ENCODE measurements around the gene CLSTN1. TPM values are rescaled to one million over a fixed set of nuclear protein-coding genes. Genes with fewer than 3 reads are reported as not detected.

CLSTN1 gene
- total and polyA plus RNA-seq, 2 of the 8 experiments (the other 6 are each of a cell fraction or from before 2014, with no cell fraction given): 34.2 to 97.4 TPM

DNA sequence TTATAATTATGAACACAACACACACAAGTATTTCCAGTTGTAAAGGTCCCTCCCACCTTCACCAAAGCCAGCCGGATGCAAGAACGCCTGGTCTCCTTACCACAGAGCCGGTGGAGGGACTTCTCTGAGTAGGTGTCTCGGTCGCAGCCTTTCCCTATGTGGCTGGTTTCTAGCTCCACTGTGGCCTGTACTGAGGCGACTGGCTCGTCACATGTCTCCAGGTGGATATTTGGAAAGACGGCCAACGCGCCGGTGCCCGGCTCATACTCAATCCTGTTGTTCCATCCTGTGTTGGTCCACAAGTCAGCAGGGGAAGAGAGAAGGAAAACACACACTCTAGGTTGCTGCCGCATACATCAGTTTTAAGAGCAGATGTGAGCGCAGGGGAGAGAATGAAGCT is 74.4 kb downstream of the CLSTN1 start:
- H2BK5ac ChIP-seq (ENCODE audit: low read depth, low read length): no peak overlapping the region
- H2AK5ac ChIP-seq (ENCODE audit: low read depth, low read length): no peak overlapping the region
- H3K9me3 ChIP-seq (ENCODE audit: insufficient read depth in 2 of 2, low read depth in 1 of 2, low read length in 1 of 2): no peaks in the 10 kb centered on the region
- no peak overlapping the region for H2BK20ac ChIP-seq (ENCODE audit: low read length)
- no peak for DNase-seq (ENCODE audit: low read depth in 1 of 2, low spot score in 2 of 2)
- peaks cover 0 to 5% of the 10 kb centered on the region in 2 experiments for H4K20me1 ChIP-seq (replicated peaks in 1 of 2; ENCODE audit: control insufficient read depth in 1 of 2, insufficient read depth in 2 of 2, low read length in 2 of 2)
- no peak overlapping the region for H4K5ac ChIP-seq (ENCODE audit: insufficient read length, low read depth, low read length)
- H3K18ac ChIP-seq (ENCODE audit: extremely low read depth, low read length): no peak overlapping the region
- no peak overlapping the region for H3K23ac ChIP-seq (ENCODE audit: insufficient read length)
- H3K56ac ChIP-seq (replicated peaks; ENCODE audit: insufficient read length, low read depth, low read length): no peak overlapping the region
- H3K4ac ChIP-seq (replicated peaks; ENCODE audit: insufficient read length, low read depth, low read length): no peak overlapping the region
- no peak overlapping the region for H3K27ac ChIP-seq (ENCODE audit: low read depth, low read length)
- no peak overlapping the region for H2AFZ ChIP-seq (ENCODE audit: low read length)
- ChIA-PET CTCF (ENCODE audit: partially characterized antibody) (interaction anchor here (0.6 kb wide), 1 partner anchor 42 kb away, joined by 5 read pairs; no protein-coding TSS in a partner anchor), POLR2A (ENCODE audit: partially characterized antibody) (no interaction called here)
- H4K91ac ChIP-seq (replicated peaks; ENCODE audit: insufficient read length, low read length): no peak overlapping the region
- no peaks in the 10 kb centered on the region for H3K27me3 ChIP-seq (replicated peaks in 1 of 4; ENCODE audit: control insufficient read depth in 3 of 4, extremely low read depth in 1 of 4, insufficient read depth in 3 of 4, low read length in 3 of 4)
- H3K79me2 ChIP-seq (ENCODE audit: control insufficient read depth in 1 of 2, insufficient read depth in 2 of 2, low read length in 2 of 2): no peaks in the 10 kb centered on the region
- WGBS, 2 experiments (ENCODE audit: extremely low coverage in 1 of 2, insufficient coverage in 1 of 2, insufficient read length in 1 of 2, insufficient replicate concordance in 2 of 2, low coverage in 1 of 2, low lambda C conversion rate in 2 of 2, missing lambda C conversion rate in 1 of 2): 94% methylated on average over 14 of the region's 14 CpGs; no CpG with 5 or more reads in 1 of the 2 experiments
- H2BK120ac ChIP-seq (replicated peaks; ENCODE audit: low read depth, low read length): no peak overlapping the region
- no peak overlapping the region for H4K8ac ChIP-seq (ENCODE audit: extremely low read depth, insufficient read depth, low read length)
- H3K4me1 ChIP-seq (replicated peaks in 1 of 4; ENCODE audit: control insufficient read depth in 3 of 4, insufficient read depth in 4 of 4, low read length in 3 of 4): 0 out of 7 replicates have a peak, but pooled peaks cover 0 to 5% (median 0%) of the 10 kb centered on the region in 4 experiments
- H2BK15ac ChIP-seq (ENCODE audit: low read length): no peak overlapping the region
- H3K4me3 ChIP-seq (ENCODE audit: extremely low read depth in 1 of 4, insufficient read depth in 2 of 4, low read depth in 3 of 4, low read length in 4 of 4): no peak overlapping the region
- no peak overlapping the region for H2BK12ac ChIP-seq (ENCODE audit: low read depth, low read length)
- no peak overlapping the region for H3K9ac ChIP-seq (replicated peaks in 1 of 4; ENCODE audit: extremely low read depth in 1 of 4, low read depth in 3 of 4, low read length in 3 of 4)
- H3K23me2 ChIP-seq (ENCODE audit: low read depth, low read length): no peaks in the 10 kb centered on the region
- FAIRE-seq: no peak
- H3K4me2 ChIP-seq (ENCODE audit: insufficient read depth in 1 of 2, low read depth in 2 of 2, low read length in 2 of 2): no peak overlapping the region
- peaks cover 9 to 33% (median 21%) of the 10 kb centered on the region in 4 experiments; a peak in 7 of 8 replicates for H3K36me3 ChIP-seq (ENCODE audit: control insufficient read depth in 2 of 4, insufficient read depth in 4 of 4, low read length in 3 of 4)
- no peak overlapping the region for H3K14ac ChIP-seq (ENCODE audit: insufficient read length)
- no peaks in the 10 kb centered on the region; the same call in 1 of the 2 replicates for H3K79me1 ChIP-seq (ENCODE audit: low read depth, low read length)
- TF ChIP-seq CHD1 (IDR thresholded peaks at IDR 0.05; ENCODE audit: low read depth, low read length) (no peak), MAX (IDR thresholded peaks at IDR 0.05) (no peak), JUND (IDR thresholded peaks at IDR 0.05; ENCODE audit: low read length) (no peak), SUZ12 (IDR thresholded peaks at IDR 0.05; ENCODE audit: low read length) (no peak), RNF2 (IDR thresholded peaks at IDR 0.05; ENCODE audit: borderline replicate concordance, low read depth, low read length, missing control alignments, poor library complexity, severe bottlenecking) (no peak), POU5F1 (IDR thresholded peaks at IDR 0.05; ENCODE audit: low read depth, low read length) (no peak), SIN3A (conservative IDR thresholded peaks at IDR 0.05 in 1 of 2, IDR thresholded peaks at IDR 0.05 in 1 of 2; ENCODE audit: low read depth in 1 of 2, low read length in 2 of 2) (no peak), RFX5 (IDR thresholded peaks at IDR 0.05; ENCODE audit: borderline replicate concordance, low read depth, low read length) (no peak), E2F6 (IDR thresholded peaks at IDR 0.05) (no peak), ASH2L (IDR thresholded peaks at IDR 0.05; ENCODE audit: low read length) (no peak)
- TF ChIP-seq, protein P1, sequence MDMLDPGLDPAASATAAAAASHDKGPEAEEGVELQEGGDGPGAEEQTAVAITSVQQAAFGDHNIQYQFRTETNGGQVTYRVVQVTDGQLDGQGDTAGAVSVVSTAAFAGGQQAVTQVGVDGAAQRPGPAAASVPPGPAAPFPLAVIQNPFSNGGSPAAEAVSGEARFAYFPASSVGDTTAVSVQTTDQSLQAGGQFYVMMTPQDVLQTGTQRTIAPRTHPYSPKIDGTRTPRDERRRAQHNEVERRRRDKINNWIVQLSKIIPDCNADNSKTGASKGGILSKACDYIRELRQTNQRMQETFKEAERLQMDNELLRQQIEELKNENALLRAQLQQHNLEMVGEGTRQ (IDR thresholded peaks at IDR 0.05; ENCODE audit: low read length): no peak

Measured in H1 (cell line).